Neural cell (in vitro differentiated cells): ENCODE results near the gene TPP1. TPM values are rescaled to one million over a fixed set of nuclear protein-coding genes. Genes with fewer than 3 reads are reported as not detected.
A peak's percentile ranks its signal among the peaks of the same experiment; 100 is the strongest.

ENCODE experiments used
- H2AFZ ChIP-seq: fragments of 200-600, 300-800 bp; sonication (generic), shearing (Covaris generic); 2 replicates; pipeline ENCODE4 v1.6.0; 2014; ENCODE audit warnings: low read depth, mild to moderate bottlenecking, antibody characterized with exemption, low read length, moderate library complexity
- H3F3A ChIP-seq: fragments of 200-600 bp; shearing (Covaris generic); 2 replicates; pipeline ENCODE4 v1.6.1; 2016; ENCODE audit warnings: mild to moderate bottlenecking, moderate library complexity, mixed read lengths, antibody characterized with exemption, low read length; ENCODE audit not compliant: insufficient read depth, poor library complexity, severe bottlenecking
- H3K27ac ChIP-seq: fragments of 200-600, 300-800 bp; sonication (generic), shearing (Covaris generic); 2 replicates; pipeline ENCODE4 v1.5.1; 2014; ENCODE audit warnings: mild to moderate bottlenecking, low read length, moderate library complexity
- H3K27me3 ChIP-seq: fragments of 300-800, 200-600 bp; sonication (generic), shearing (Covaris generic); 2 replicates; pipeline ENCODE4 v1.6.0; 2014; ENCODE audit warnings: mild to moderate bottlenecking, low read depth, low read length, moderate library complexity; ENCODE audit not compliant: insufficient read depth
- H3K36me3 ChIP-seq: fragments of 300-800, 200-600 bp; sonication (generic), shearing (Covaris generic); 2 replicates; pipeline ENCODE4 v1.5.1; 2014; ENCODE audit warnings: mild to moderate bottlenecking, antibody characterized with exemption, low read length, moderate library complexity; ENCODE audit not compliant: insufficient read depth
- H3K4me2 ChIP-seq: fragments of 300-800, 200-600 bp; sonication (generic), shearing (Covaris generic); 2 replicates; pipeline ENCODE4 v1.6.0; 2014; ENCODE audit warnings: mild to moderate bottlenecking, low read length
- H3K4me3 ChIP-seq: fragments of 300-800, 200-600 bp; sonication (generic), shearing (Covaris generic); 2 replicates; pipeline ENCODE4 v1.5.1; 2014; ENCODE audit warnings: mild to moderate bottlenecking, low read length, moderate library complexity
- H3K79me2 ChIP-seq: fragments of 200-600 bp; shearing (Covaris generic); replicated peaks from 2 replicates; pipeline ENCODE4 v1.6.0; 2014; ENCODE audit warnings: mild to moderate bottlenecking, low read length, moderate library complexity; ENCODE audit not compliant: insufficient read depth
- H3K9ac ChIP-seq: fragments of 300-800, 200-600 bp; sonication (generic), shearing (Covaris generic); 2 replicates; pipeline ENCODE4 v1.6.1; 2016; ENCODE audit warnings: mild to moderate bottlenecking, low read length, mixed read lengths
- H3K9me2 ChIP-seq: fragments of 200-600 bp; shearing (Covaris generic); 2 replicates; pipeline ENCODE4 v1.6.1; 2016; ENCODE audit warnings: mild to moderate bottlenecking, low read length, mixed read lengths; ENCODE audit not compliant: insufficient read depth
- H3K9me3 ChIP-seq: fragments of 200-600, 300-800 bp; sonication (generic), shearing (Covaris generic); 2 replicates; pipeline ENCODE4 v1.6.1; 2016; ENCODE audit warnings: mild to moderate bottlenecking, mixed run types, low read length, moderate library complexity, mixed read lengths
- H4K20me1 ChIP-seq: fragments of 200-600 bp; shearing (Covaris generic); 2 replicates; pipeline ENCODE4 v1.6.1; 2016; ENCODE audit warnings: mild to moderate bottlenecking, mixed run types; ENCODE audit not compliant: insufficient read depth
- EP300 ChIP-seq: fragments of 450-650 bp; conservative IDR thresholded peaks from 2 replicates; pipeline ENCODE4 v1.6.1; 2014; ENCODE audit warnings: antibody characterized with exemption, mild to moderate bottlenecking, moderate library complexity; ENCODE audit not compliant: poor library complexity, severe bottlenecking
- EZH2 ChIP-seq: fragments of 200-600, 300-800 bp; shearing (Covaris generic), sonication (generic); IDR thresholded peaks from 2 replicates; pipeline ENCODE4 v1.6.1; 2014; ENCODE audit warnings: antibody characterized with exemption, low read length, borderline replicate concordance, mild to moderate bottlenecking; ENCODE audit not compliant: insufficient read depth, poor library complexity, severe bottlenecking
- MXI1 ChIP-seq: fragments of 450-650 bp; conservative IDR thresholded peaks from 2 replicates; pipeline ENCODE4 v1.6.1; 2014; ENCODE audit warnings: antibody characterized with exemption, mild to moderate bottlenecking; ENCODE audit not compliant: poor library complexity, severe bottlenecking
- POLR2AphosphoS5 ChIP-seq: IDR thresholded peaks from 2 replicates; pipeline ENCODE4 v1.6.1; 2012
- RAD21 ChIP-seq: fragments of 450-650 bp; conservative IDR thresholded peaks from 2 replicates; pipeline ENCODE4 v1.6.1; 2014; ENCODE audit warnings: antibody characterized with exemption, mild to moderate bottlenecking, moderate library complexity
- REST ChIP-seq: IDR thresholded peaks from 2 replicates; pipeline ENCODE4 v1.6.1; 2012; ENCODE audit warnings: borderline replicate concordance
- SMC3 ChIP-seq: fragments of 450-650 bp; conservative IDR thresholded peaks from 2 replicates; pipeline ENCODE4 v1.6.1; 2014; ENCODE audit warnings: antibody characterized with exemption, mild to moderate bottlenecking, moderate library complexity; ENCODE audit not compliant: poor library complexity
- TAF1 ChIP-seq: IDR thresholded peaks from 2 replicates; pipeline ENCODE4 v1.6.1; 2012; ENCODE audit warnings: low read depth
- polyA plus RNA-seq: library from polyadenylated mRNA; depleted of rRNA; stranded (reverse); fragments of >200 nt; gene quantifications from 2 replicates; pipeline ENCODE4 v1.2.3, GENCODE V29; 2014
- TF ChIP-seq, protein P1 (sequence below): fragments of 450-650 bp; IDR thresholded peaks from 2 replicates; pipeline ENCODE4 v1.5.1; 2014; ENCODE audit warnings: antibody characterized with exemption, mild to moderate bottlenecking, moderate library complexity; ENCODE audit not compliant: poor library complexity, severe bottlenecking

Gene TPP1
- polyA plus RNA-seq, 1 donor from 2014 or later, result 3.8 TPM

- no peaks in the 10 kb centered on the region for H3K36me3 ChIP-seq
- H3K9me3 ChIP-seq, result no peaks in the 10 kb centered on the region
- peaks cover 20% of the 10 kb centered on the region for H3K79me2 ChIP-seq
- no peaks in the 10 kb centered on the region for H3K27me3 ChIP-seq
- H3F3A ChIP-seq, result peaks cover 4% of the 10 kb centered on the region
- H3K9ac ChIP-seq, result peak overlapping the region; percentile 99
- TF ChIP-seq MXI1, result no peak
- TF ChIP-seq, protein P1, sequence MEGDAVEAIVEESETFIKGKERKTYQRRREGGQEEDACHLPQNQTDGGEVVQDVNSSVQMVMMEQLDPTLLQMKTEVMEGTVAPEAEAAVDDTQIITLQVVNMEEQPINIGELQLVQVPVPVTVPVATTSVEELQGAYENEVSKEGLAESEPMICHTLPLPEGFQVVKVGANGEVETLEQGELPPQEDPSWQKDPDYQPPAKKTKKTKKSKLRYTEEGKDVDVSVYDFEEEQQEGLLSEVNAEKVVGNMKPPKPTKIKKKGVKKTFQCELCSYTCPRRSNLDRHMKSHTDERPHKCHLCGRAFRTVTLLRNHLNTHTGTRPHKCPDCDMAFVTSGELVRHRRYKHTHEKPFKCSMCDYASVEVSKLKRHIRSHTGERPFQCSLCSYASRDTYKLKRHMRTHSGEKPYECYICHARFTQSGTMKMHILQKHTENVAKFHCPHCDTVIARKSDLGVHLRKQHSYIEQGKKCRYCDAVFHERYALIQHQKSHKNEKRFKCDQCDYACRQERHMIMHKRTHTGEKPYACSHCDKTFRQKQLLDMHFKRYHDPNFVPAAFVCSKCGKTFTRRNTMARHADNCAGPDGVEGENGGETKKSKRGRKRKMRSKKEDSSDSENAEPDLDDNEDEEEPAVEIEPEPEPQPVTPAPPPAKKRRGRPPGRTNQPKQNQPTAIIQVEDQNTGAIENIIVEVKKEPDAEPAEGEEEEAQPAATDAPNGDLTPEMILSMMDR, result no peak
- no peak for TF ChIP-seq SMC3
- TF ChIP-seq TAF1, result no peak
- TF ChIP-seq EP300, result no peak
- no peak for TF ChIP-seq RAD21
- no peak for TF ChIP-seq POLR2AphosphoS5
- TF ChIP-seq REST, result no peak
- no peak for TF ChIP-seq EZH2
- peak overlapping the region; percentile 47 for H3K4me2 ChIP-seq
- H3K9me2 ChIP-seq, result no peaks in the 10 kb centered on the region
- H2AFZ ChIP-seq, result no peak overlapping the region
- H3K4me3 ChIP-seq, result peak overlapping the region; percentile 96
- H3K27ac ChIP-seq, result peak overlapping the region; percentile 66
- no peaks in the 10 kb centered on the region for H4K20me1 ChIP-seq
These were observed 7.9 kb downstream of the TPP1 start for GRCh38 chr11:6611092-6611962.

DNA sequence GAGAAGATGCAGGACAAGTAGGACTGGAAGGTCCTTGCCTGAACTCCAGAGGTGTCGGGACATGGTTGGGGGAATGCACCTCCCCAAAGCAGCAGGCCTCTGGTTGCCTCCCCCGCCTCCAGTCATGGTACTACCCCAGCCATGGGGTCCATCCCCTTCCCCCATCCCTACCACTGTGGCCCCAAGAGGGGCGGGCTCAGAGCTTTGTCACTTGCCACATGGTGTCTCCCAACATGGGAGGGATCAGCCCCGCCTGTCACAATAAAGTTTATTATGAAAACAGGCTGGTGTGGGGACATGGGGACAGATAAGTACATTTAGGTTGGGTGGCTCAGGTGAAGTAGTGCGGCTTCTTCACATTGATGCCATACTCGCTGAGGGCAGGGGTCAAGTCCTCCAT, 8.6 kb downstream of the TPP1 start:
- H3K79me2 ChIP-seq, result peaks cover 26% of the 10 kb centered on the region
- no peak for TF ChIP-seq EZH2
- TF ChIP-seq EP300, result no peak
- TF ChIP-seq MXI1, result no peak
- TF ChIP-seq, protein P1, result no peak
- TF ChIP-seq POLR2AphosphoS5, result no peak
- TF ChIP-seq RAD21, result no peak
- TF ChIP-seq SMC3, result no peak
- no peak for TF ChIP-seq REST
- TF ChIP-seq TAF1, result no peak

More for the DNA sequence above, 8.6 kb downstream of the TPP1 start:
- Histone ChIP-seq H3K4me2 (no peak overlapping the region), H2AFZ (no peak overlapping the region), H3K27ac (no peak overlapping the region), H3K27me3 (no peaks in the 10 kb centered on the region), H4K20me1 (no peaks in the 10 kb centered on the region), H3K9me2 (no peaks in the 10 kb centered on the region), H3K9me3 (no peaks in the 10 kb centered on the region), H3F3A (peaks cover 4% of the 10 kb centered on the region), H3K4me3 (peak overlapping the region; percentile 96), H3K9ac (no peak overlapping the region), H3K36me3 (no peaks in the 10 kb centered on the region)
